ENCODE data around the gene ZNF423. TPM values are rescaled to one million over a fixed set of nuclear protein-coding genes. Genes with fewer than 3 reads are reported as not detected.

The ZNF423 gene
- total and polyA plus RNA-seq, 2 of the 13 experiments (the other 11 are each of a cell fraction or from before 2014, with no cell fraction given) = 0.07 to 0.31 TPM

GRCh38 chr16:49776734-49777133 lies 79.2 kb downstream of the ZNF423 start:
- H3K27ac ChIP-seq (ENCODE audit: extremely low read length, insufficient read depth, low read length) = no peak overlapping the region
- H3K4me1 ChIP-seq (ENCODE audit: insufficient read depth, low read length) = no peaks in the 10 kb centered on the region
- no peaks in the 10 kb centered on the region for H3K79me2 ChIP-seq (ENCODE audit: insufficient read depth, low read length)
- no peaks in the 10 kb centered on the region for H3K9me3 ChIP-seq (ENCODE audit: low read length)
- in situ Hi-C loops (cut with HindIII; ENCODE audit: extremely low pct_ligation_motif_present, low pct_unique_long_range_greater_than_20kb) (no loop called here), intact Hi-C loops (cut with micrococcal nuclease; ENCODE audit: unreplicated experiment) (no loop called here)
- H3K4me3 ChIP-seq (replicated peaks in 1 of 3; ENCODE audit: insufficient read depth in 1 of 3, low read depth in 2 of 3, low read length in 3 of 3) = no peak overlapping the region
- H3K4me2 ChIP-seq (ENCODE audit: low read depth, low read length) = no peak overlapping the region
- TF ChIP-seq NCOA5 (CRISPR knock-in tag; IDR thresholded peaks at IDR 0.05) (no peak), THRA (CRISPR knock-in tag; IDR thresholded peaks at IDR 0.05; ENCODE audit: borderline replicate concordance) (no peak), KMT2A (CRISPR knock-in tag; IDR thresholded peaks at IDR 0.05) (no peak), ZNF644 (CRISPR knock-in tag; IDR thresholded peaks at IDR 0.05; ENCODE audit: low read depth) (no peak), SETDB1 (CRISPR knock-in tag; IDR thresholded peaks at IDR 0.05; ENCODE audit: borderline replicate concordance) (no peak), CENPT (CRISPR knock-in tag; IDR thresholded peaks at IDR 0.05; ENCODE audit: low read depth) (no peak), NFE2 (CRISPR knock-in tag; IDR thresholded peaks at IDR 0.05) (no peak), NR2F6 (IDR thresholded peaks at IDR 0.05) (no peak), NR2F6 (CRISPR knock-in tag; IDR thresholded peaks at IDR 0.05) (no peak), SIX4 (CRISPR knock-in tag; IDR thresholded peaks at IDR 0.05) (no peak), TFDP2 (CRISPR knock-in tag; IDR thresholded peaks at IDR 0.05) (no peak), POGK (CRISPR knock-in tag; conservative IDR thresholded peaks at IDR 0.05) (no peak), ELF3 (CRISPR knock-in tag; IDR thresholded peaks at IDR 0.05) (no peak), CEBPB (IDR thresholded peaks at IDR 0.05; ENCODE audit: borderline replicate concordance, low read depth, low read length) (no peak), ZMAT5 (CRISPR knock-in tag; IDR thresholded peaks at IDR 0.05; ENCODE audit: borderline replicate concordance, low read depth) (no peak)
- H2AFZ ChIP-seq (ENCODE audit: low read length) = no peak overlapping the region
- no peaks in the 10 kb centered on the region for H3K36me3 ChIP-seq (replicated peaks in 1 of 2; ENCODE audit: control insufficient read depth in 1 of 2, insufficient read depth in 2 of 2, low read length in 2 of 2)
- POLR2A ChIA-PET = no interaction called here
- WGBS (ENCODE audit: low lambda C conversion rate) = 28% methylated on average over 4 of the region's 4 CpGs
- H3K9ac ChIP-seq (ENCODE audit: insufficient read depth, low read depth, low read length) = no peak overlapping the region
- DNase-seq (ENCODE audit: low spot score) (no peak), ATAC-seq (no peak), FAIRE-seq (no peak)
- no peaks in the 10 kb centered on the region for H4K20me1 ChIP-seq (ENCODE audit: insufficient read depth, low read length)
- H3K27me3 ChIP-seq (ENCODE audit: control insufficient read depth in 1 of 2, insufficient read depth in 2 of 2, low read length in 2 of 2) = peaks cover 0 to 15% of the 10 kb centered on the region in 2 experiments; a peak in 3 of 5 replicates
- no TSS peak for BruUV-seq (replicated peaks)
- CTCF ChIA-PET (ENCODE audit: low intra/inter-chr PET ratio, low total read pairs) = no interaction called here

All from HepG2 (cell line).